HCT116 (cell line): ENCODE results near the gene HSD17B1. TPM values are rescaled to one million over a fixed set of nuclear protein-coding genes. Genes with fewer than 3 reads are reported as not detected.

ENCODE experiments used
- ATAC-seq: fragments of 200-7000 bp; cut with Tn5 transposase; 2 replicates; pipeline ENCODE4 v1.9.1; 2020; ENCODE audit warnings: mild to moderate bottlenecking, moderate library complexity
- BruUV-seq: library from RNA; stranded (reverse); fragments of 400-500 nt; replicated peaks from 2 replicates; lab custom pipeline; 2021; lab: Mats Ljungman, UMichigan
- CTCF ChIA-PET: fragments of 300-600 bp; sonication (Branson Sonifier 250); formaldehyde crosslinking; loops from one replicate; lab custom pipeline; 2021; ENCODE audit warnings: antibody characterized with exemption; lab: Charles Lee
- POLR2A ChIA-PET: fragments of 300-600, 350-600 bp; sonication (Branson Sonifier 250); formaldehyde crosslinking; loops from one replicate; lab custom pipeline; 2021; ENCODE audit warnings: antibody characterized with exemption; lab: Charles Lee
- RAD21 ChIA-PET, 2 experiments: fragments of 300-600 bp; sonication (Branson Sonifier 250); formaldehyde crosslinking; loops; one replicate each; lab custom pipeline; 2023; ENCODE audit warnings: low total read pairs in 2 of 2; ENCODE audit not compliant: uncharacterized antibody in 2 of 2, unreplicated experiment in 2 of 2, low non-redundant PET in 1 of 2; lab: Charles Lee
- DNase-seq: peaks from one replicate; pipeline ENCODE4 v3.0.0-alpha.2; 2010; ENCODE audit warnings: low read depth, low spot score
- H2AFZ ChIP-seq: fragments of 200-600 bp; shearing (Covaris generic), sonication (generic); 2 replicates; pipeline ENCODE4 v1.6.1; 2017; ENCODE audit warnings: low read depth, mixed run types, mixed read lengths, antibody characterized with exemption, low read length; ENCODE audit not compliant: poor library complexity, severe bottlenecking
- H3K27ac ChIP-seq: 2 replicates; pipeline ENCODE4 v1.5.1; 2012; ENCODE audit warnings: low read depth, low read length
- H3K27me3 ChIP-seq: fragments of 200-600 bp; sonication (generic); 2 replicates; pipeline ENCODE4 v1.6.1; 2016; ENCODE audit warnings: mixed run types, low read length, mixed read lengths; ENCODE audit not compliant: insufficient read depth
- H3K36me3 ChIP-seq, 2 experiments: fragments of 200-500 bp in 1 of 2; fragments of 200-600 bp in 1 of 2; sonication (Bioruptor generic) in 1 of 2; sonication (generic) in 1 of 2; 2 replicates each; pipeline versions ENCODE4 v1.5.1 to v1.6.1; 2014 to 2016; ENCODE audit warnings: low read length in 2 of 2, inconsistent platforms in 1 of 2, mixed read lengths in 1 of 2, mixed run types in 1 of 2; ENCODE audit not compliant: insufficient read depth in 2 of 2, control insufficient read depth in 1 of 2
- H3K4me1 ChIP-seq, 2 experiments: fragments of 200-600 bp in 1 of 2; sonication (generic) in 1 of 2; 2 replicates each; pipeline versions ENCODE4 v1.5.1 to v1.6.1; 2012 to 2017; ENCODE audit warnings: low read length in 2 of 2, inconsistent platforms in 1 of 2, mild to moderate bottlenecking in 1 of 2, mixed read lengths in 1 of 2, mixed run types in 1 of 2, moderate library complexity in 1 of 2; ENCODE audit not compliant: insufficient read depth in 2 of 2, control insufficient read depth in 1 of 2
- H3K4me2 ChIP-seq: fragments of 200-600 bp; sonication (generic); 2 replicates; pipeline ENCODE4 v1.6.1; 2017; ENCODE audit warnings: mixed run types, low read length, mixed read lengths
- H3K4me3 ChIP-seq, 2 experiments: fragments of 200-600 bp in 1 of 2; sonication (generic) in 1 of 2; replicated peaks in 1 of 2; 2 replicates each; pipeline ENCODE4 v1.5.1; 2011 to 2016; ENCODE audit warnings: low read length in 2 of 2, control low read depth in 1 of 2, low read depth in 1 of 2, mild to moderate bottlenecking in 1 of 2, mixed read lengths in 1 of 2, mixed run types in 1 of 2
- H3K79me2 ChIP-seq: fragments of 200-600 bp; sonication (generic); 2 replicates; pipeline ENCODE4 v1.6.1; 2017; ENCODE audit warnings: mild to moderate bottlenecking, mixed run types, low read length, moderate library complexity, mixed read lengths; ENCODE audit not compliant: insufficient read depth
- H3K9ac ChIP-seq: fragments of 200-600 bp; sonication (generic); 2 replicates; pipeline ENCODE4 v1.6.1; 2016; ENCODE audit warnings: low read length, mixed read lengths
- H3K9me2 ChIP-seq: fragments of 200-600 bp; sonication (generic), shearing (Covaris generic); 2 replicates; pipeline ENCODE4 v1.6.1; 2017; ENCODE audit warnings: mixed run types, mild to moderate bottlenecking, moderate library complexity; ENCODE audit not compliant: insufficient read depth
- H3K9me3 ChIP-seq, 2 experiments: fragments of 200-500 bp in 1 of 2; fragments of 200-600 bp in 1 of 2; sonication (Bioruptor generic) in 1 of 2; sonication (generic) in 1 of 2; 2 replicates each; pipeline ENCODE4 v1.6.1; 2014 to 2017; ENCODE audit warnings: low read length in 2 of 2, mixed read lengths in 2 of 2, inconsistent platforms in 1 of 2, low read depth in 1 of 2, mild to moderate bottlenecking in 1 of 2, mixed run types in 1 of 2, moderate library complexity in 1 of 2; ENCODE audit not compliant: control insufficient read depth in 1 of 2, insufficient read depth in 1 of 2
- H4K20me1 ChIP-seq: fragments of 200-600 bp; sonication (generic), shearing (Covaris generic); 2 replicates; pipeline ENCODE4 v1.6.1; 2017; ENCODE audit warnings: mixed run types, mild to moderate bottlenecking, moderate library complexity; ENCODE audit not compliant: insufficient read depth
- ATF3 ChIP-seq: IDR thresholded peaks from 2 replicates; pipeline ENCODE4 v1.6.1; 2012
- CBX3 ChIP-seq: IDR thresholded peaks from 2 replicates; pipeline ENCODE4 v1.6.1; 2012; ENCODE audit warnings: low read depth
- CEBPB ChIP-seq: IDR thresholded peaks from 2 replicates; pipeline ENCODE4 v1.6.1; 2012; ENCODE audit warnings: low read depth
- CTCF ChIP-seq, 3 experiments: fragments of 200-600 bp in 1 of 3; sonication (generic) in 1 of 3; IDR thresholded peaks in 2 of 3; conservative IDR thresholded peaks in 1 of 3; 2 replicates each; pipeline ENCODE4 v1.5.1; 2012 to 2017; ENCODE audit warnings: low read depth in 2 of 3, low read length in 2 of 3, antibody characterized with exemption in 1 of 3, borderline replicate concordance in 1 of 3, control low read depth in 1 of 3, mild to moderate bottlenecking in 1 of 3, mixed read lengths in 1 of 3, mixed run types in 1 of 3, moderate library complexity in 1 of 3; ENCODE audit not compliant: insufficient read depth in 1 of 3
- EGR1 ChIP-seq: IDR thresholded peaks from 2 replicates; pipeline ENCODE4 v1.6.1; 2012; ENCODE audit warnings: low read depth
- ELF1 ChIP-seq: IDR thresholded peaks from 2 replicates; pipeline ENCODE4 v1.6.1; 2012; ENCODE audit warnings: low read depth, borderline replicate concordance
- EZH2 ChIP-seq: fragments of 200-600 bp; sonication (generic); IDR thresholded peaks from 2 replicates; pipeline ENCODE4 v1.6.1; 2017; ENCODE audit warnings: antibody characterized with exemption, mixed run types
- FOSL1 ChIP-seq: IDR thresholded peaks from 2 replicates; pipeline ENCODE4 v1.6.1; 2012; ENCODE audit warnings: low read depth
- JUND ChIP-seq: IDR thresholded peaks from 2 replicates; pipeline ENCODE4 v1.6.1; 2012
- MAX ChIP-seq: IDR thresholded peaks from 2 replicates; pipeline ENCODE4 v1.6.1; 2012
- POLR2A ChIP-seq: IDR thresholded peaks from 2 replicates; pipeline ENCODE4 v1.7.0; 2011; ENCODE audit warnings: borderline replicate concordance; ENCODE audit not compliant: insufficient read depth, insufficient read length; ENCODE audit errors: extremely low read depth
- RAD21 ChIP-seq: IDR thresholded peaks from 2 replicates; pipeline ENCODE4 v1.6.1; 2012; ENCODE audit warnings: low read depth, mild to moderate bottlenecking
- REST ChIP-seq: IDR thresholded peaks from 2 replicates; pipeline ENCODE4 v1.6.1; 2012; ENCODE audit warnings: low read depth
- SIN3A ChIP-seq: IDR thresholded peaks from 2 replicates; pipeline ENCODE4 v1.6.1; 2012; ENCODE audit warnings: low read depth
- SP1 ChIP-seq: IDR thresholded peaks from 2 replicates; pipeline ENCODE4 v1.6.1; 2012; ENCODE audit warnings: low read depth
- SRF ChIP-seq: IDR thresholded peaks from 2 replicates; pipeline ENCODE4 v1.6.1; 2012; ENCODE audit warnings: low read depth
- TCF7L2 ChIP-seq: IDR thresholded peaks from 2 replicates; pipeline ENCODE4 v1.7.0; 2011; ENCODE audit warnings: borderline replicate concordance, inconsistent platforms; ENCODE audit not compliant: insufficient read depth, insufficient read length; ENCODE audit errors: extremely low read depth
- YY1 ChIP-seq: IDR thresholded peaks from 2 replicates; pipeline ENCODE4 v1.6.1; 2011; ENCODE audit warnings: low read length, low read depth, moderate library complexity, mild to moderate bottlenecking; ENCODE audit not compliant: insufficient replicate concordance; ENCODE audit errors: extremely low read depth
- ZFX ChIP-seq: fragments of 450-650 bp; IDR thresholded peaks from 2 replicates; pipeline ENCODE4 v1.6.1; 2017
- ZNF274 ChIP-seq: fragments of 200-500 bp; sonication (Bioruptor generic); IDR thresholded peaks from 2 replicates; pipeline ENCODE4 v1.6.1; 2014; ENCODE audit warnings: mild to moderate bottlenecking, low read depth, low read length, inconsistent platforms
- intact Hi-C: fragments of 100-400 bp; cut with micrococcal nuclease; formaldehyde crosslinking; loops from 2 replicates; pipeline ENCODE4 v1.10.0; 2022
- total RNA-seq: library from RNA; stranded (reverse); gene quantifications from one replicate; pipeline ENCODE4 v1.2.1, GENCODE V29; 2021; ENCODE audit not compliant: unreplicated experiment

The HSD17B1 gene
- total RNA-seq, 1 experiment from 2014 or later = 1.4 TPM

- ChIA-PET POLR2A (interaction anchor here (2.0 kb wide), 1 partner anchor 12 kb away, joined by 5 read pairs; no protein-coding TSS in a partner anchor), RAD21 (no interaction called here), CTCF (interaction anchor here (1.3 kb wide), 1 partner anchor 124 kb away, joined by 3 read pairs; no protein-coding TSS in a partner anchor)
- peak overlapping the region; percentile 61 for H3K9ac ChIP-seq
- H3K27me3 ChIP-seq = no peaks in the 10 kb centered on the region
- H4K20me1 ChIP-seq = no peaks in the 10 kb centered on the region
- peak overlapping the region; percentile 60 for H3K27ac ChIP-seq
- H3K79me2 ChIP-seq = no peaks in the 10 kb centered on the region
- intact Hi-C loops = no loop called here
- ATAC-seq = peak; percentile 25
- H3K4me2 ChIP-seq = peak overlapping the region; percentile 80
- no peak for DNase-seq
- BruUV-seq = no TSS peak
- H3K36me3 ChIP-seq = no peaks in the 10 kb centered on the region
- no peaks in the 10 kb centered on the region for H3K9me3 ChIP-seq
- H3K4me3 ChIP-seq = peak overlapping the region; percentile 32 to 55
- H3K4me1 ChIP-seq = peaks cover 25 to 53% of the 10 kb centered on the region in 2 experiments
- H2AFZ ChIP-seq = peak overlapping the region; percentile 95
- no peaks in the 10 kb centered on the region for H3K9me2 ChIP-seq
- no peak; the same call in 1 of the 2 replicates for TF ChIP-seq ZFX
- TF ChIP-seq ZNF274 = no peak
- no peak for TF ChIP-seq YY1
- TF ChIP-seq RAD21 = peak; percentile 27; the same call in 1 of the 2 replicates
- TF ChIP-seq REST = no peak
- peak in 2 of 3 experiments; percentile 31 to 36; a peak in 3 of 6 replicates for TF ChIP-seq CTCF (IDR thresholded peaks at IDR 0.05 in 2 of 3, conservative IDR thresholded peaks at IDR 0.05 in 1 of 3; ENCODE audit: borderline replicate concordance in 1 of 3, insufficient read depth in 1 of 3, low read depth in 2 of 3, low read length in 2 of 3)
- no peak for TF ChIP-seq FOSL1
- no peak for TF ChIP-seq ELF1
- 0 out of 2 replicates have a peak, but pooled peaks have one; percentile 10 for TF ChIP-seq CBX3
- TF ChIP-seq EGR1 = no peak
- TF ChIP-seq EZH2 = no peak
- no peak for TF ChIP-seq SRF
- no peak for TF ChIP-seq JUND
- TF ChIP-seq SIN3A = no peak
- no peak for TF ChIP-seq SP1
- no peak for TF ChIP-seq ATF3
- TF ChIP-seq TCF7L2 = no peak
- TF ChIP-seq MAX = peak; percentile 67
- no peak for TF ChIP-seq POLR2A
- TF ChIP-seq CEBPB = no peak
Measured at GRCh38 chr17:42531455-42532354, 21.0 kb upstream of the HSD17B1 start.
